Frontal cortex (tissue), 4 donors: Measurements from ENCODE around the gene ATF6B. TPM values are rescaled to one million over a fixed set of nuclear protein-coding genes. Genes with fewer than 3 reads are reported as not detected.
"Not testable (repeated sequence)": the region's sequence is repeated elsewhere in the genome, so short reads cannot be mapped to it uniquely, and the experiment has no call there.

Source experiments
- DNase-seq, 2 donors: peaks; one replicate each; pipeline ENCODE4 v3.0.0; 2012; ENCODE audit warnings: low spot score in 2 of 2
- FAIRE-seq: peaks from 2 replicates; lab custom pipeline; 2012; peaks lifted over from hg19 to GRCh38; lab: Jason Lieb, UNC
- total RNA-seq: library from RNA; depleted of rRNA; stranded (reverse); fragments of >200 nt; gene quantifications from one replicate; pipeline ENCODE4 v1.2.3, GENCODE V29; 2014
- donor health status: control.
- donor health status: control.
- donor health status: control.

ATF6B gene
- total RNA-seq, 1 donor from 2014 or later = 13.0 TPM

DNA sequence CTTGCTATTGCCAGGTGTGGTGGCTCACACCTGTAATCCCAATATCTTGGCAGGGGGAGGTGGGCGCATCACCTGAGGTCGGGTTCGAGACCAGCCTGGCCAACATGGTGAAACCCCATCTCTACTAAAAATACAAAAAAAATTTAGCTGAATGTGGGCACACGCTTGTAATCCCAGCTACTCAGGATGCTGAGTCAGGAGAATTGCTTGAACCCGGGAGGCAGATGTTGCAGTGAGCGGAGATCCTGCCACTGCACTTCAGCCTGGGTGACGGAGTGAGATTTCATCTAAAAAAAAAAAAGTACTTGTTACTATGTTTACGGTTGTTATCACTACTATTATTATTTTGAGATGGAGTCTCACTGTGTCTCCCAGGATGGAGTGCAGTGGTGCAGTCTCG, 28.8 kb upstream of the ATF6B start:
- DNase-seq (no peak), FAIRE-seq (no peak)

DNA sequence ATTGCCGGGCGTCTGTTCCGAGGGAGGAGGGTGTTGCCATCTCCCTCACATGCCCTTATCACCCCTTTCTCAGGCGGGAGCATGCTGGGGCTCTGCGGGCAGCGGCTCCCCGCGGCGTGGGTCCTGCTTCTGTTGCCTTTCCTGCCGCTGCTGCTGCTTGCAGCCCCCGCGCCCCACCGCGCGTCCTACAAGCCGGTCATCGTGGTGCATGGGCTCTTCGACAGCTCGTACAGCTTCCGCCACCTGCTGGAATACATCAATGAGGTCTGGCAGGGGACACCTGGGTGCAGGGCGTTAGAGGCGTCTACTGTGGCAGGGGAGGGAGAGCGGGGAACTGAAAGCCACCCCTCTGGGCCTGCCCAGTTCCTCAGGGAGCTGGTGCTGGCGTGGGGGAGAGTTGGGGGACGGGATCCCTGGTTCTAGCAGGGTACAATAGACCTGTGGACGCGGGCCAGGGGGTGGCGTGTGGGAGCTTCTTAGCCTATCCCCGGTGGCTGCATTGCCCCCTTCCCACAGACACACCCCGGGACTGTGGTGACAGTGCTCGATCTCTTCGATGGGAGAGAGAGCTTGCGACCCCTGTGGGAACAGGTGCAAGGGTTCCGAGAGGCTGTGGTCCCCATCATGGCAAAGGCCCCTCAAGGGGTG, 26.6 kb upstream of the ATF6B start:
- DNase-seq = peak; percentile 57 to 65
- no peak for FAIRE-seq

- DNase-seq = peak; percentile 84 to 89
- FAIRE-seq = no peak
These were observed 25.8 kb upstream of the ATF6B start, which contains the start of gene PPT2 for GRCh38 chr6:32153564-32154513. PPT2 (plus strand) TSS chr6:32154141; CDS start chr6:32154595, 454 bp downstream.

- DNase-seq = no peak
- FAIRE-seq = no peak
These were observed 24.9 kb upstream of the ATF6B start for GRCh38 chr6:32152769-32153563.

- DNase-seq (peak; percentile 57 to 64), FAIRE-seq (no peak)
These were observed 24.1 kb upstream of the ATF6B start, which contains the start of gene PRRT1 for GRCh38 chr6:32151863-32152768. PRRT1 (minus strand) TSS chr6:32151939; CDS start chr6:32151827, 112 bp downstream.

DNA sequence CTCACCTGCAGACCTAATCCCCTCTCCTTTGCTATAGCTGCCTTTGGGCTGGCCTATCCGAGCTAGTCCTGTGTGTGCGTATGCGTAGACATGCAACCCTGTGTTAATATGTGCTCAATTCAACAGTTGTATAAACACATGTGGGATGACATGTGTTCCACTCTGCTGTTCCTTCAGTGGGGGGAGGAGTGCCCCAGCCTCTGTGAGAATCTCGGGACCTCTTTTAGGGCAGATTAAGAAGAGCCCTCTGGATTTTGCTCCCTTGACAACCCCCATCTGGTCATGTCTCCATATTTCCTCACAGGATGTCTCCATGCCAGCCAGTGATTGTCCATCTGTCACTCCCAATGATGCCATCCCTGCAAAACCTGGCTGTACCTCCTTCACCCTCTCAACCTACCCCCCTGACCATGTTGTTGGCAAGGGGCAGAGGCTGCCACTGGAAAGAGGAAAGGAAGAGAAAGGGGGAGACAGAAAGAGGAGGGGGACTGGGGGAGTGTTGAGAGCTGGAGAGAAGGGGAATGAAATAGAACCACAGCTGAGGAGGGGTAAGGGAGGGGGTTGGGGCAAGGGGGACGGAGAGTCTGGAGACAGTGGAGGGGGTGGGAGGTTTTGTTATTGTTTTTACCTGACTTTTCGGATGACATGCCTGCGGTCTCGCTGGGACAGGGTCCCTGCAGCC, 23.3 kb upstream of the ATF6B start:
- DNase-seq (no peak), FAIRE-seq (no peak)

- DNase-seq (no peak), FAIRE-seq (no peak)
These were observed 22.2 kb upstream of the ATF6B start for GRCh38 chr6:32149932-32150870.

GRCh38 chr6:32149092-32149755, 21.2 kb upstream of the ATF6B start:
- FAIRE-seq (no peak), DNase-seq (no peak)

DNA sequence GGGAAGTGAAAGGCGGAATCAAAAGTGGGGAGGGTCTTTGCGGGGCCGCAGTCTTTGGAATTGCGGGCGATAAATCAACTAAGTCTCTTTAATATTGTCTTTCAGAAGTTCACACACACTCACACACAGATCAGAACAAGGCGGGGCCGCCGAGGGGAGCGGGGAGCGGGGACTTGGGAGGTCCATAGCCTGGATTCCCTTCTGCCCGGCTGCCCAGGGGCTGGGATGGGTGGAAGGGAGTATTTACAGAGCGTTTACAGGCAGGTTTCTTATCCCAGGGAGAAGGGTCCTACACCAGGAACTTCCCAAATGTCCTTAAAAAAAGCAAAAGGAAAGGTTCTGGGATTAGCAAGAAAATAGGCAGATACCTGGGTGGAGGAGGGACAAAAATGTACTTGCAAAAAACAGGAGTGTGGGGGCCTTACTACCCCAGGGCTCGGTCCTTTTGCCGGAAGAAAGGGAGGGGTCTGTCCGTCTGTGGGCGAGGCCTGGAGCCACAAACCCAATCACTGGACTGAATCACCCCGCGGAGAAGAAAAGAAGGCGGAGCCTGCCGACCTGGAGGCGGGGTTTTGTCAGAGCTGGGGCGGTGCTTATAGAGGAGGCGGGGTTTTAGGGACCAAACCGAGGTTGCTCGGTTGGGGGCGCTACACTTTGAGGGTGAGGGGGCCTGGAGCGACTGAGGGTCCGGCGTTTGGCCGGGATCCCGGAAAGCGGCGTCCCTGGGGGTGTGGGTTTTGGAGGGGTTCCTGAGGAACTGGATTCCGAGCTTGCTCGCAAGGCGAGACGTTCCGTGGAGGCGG, 20.4 kb upstream of the ATF6B start:
- no peak for FAIRE-seq
- no peak for DNase-seq

GRCh38 chr6:32147401-32148132, 19.5 kb upstream of the ATF6B start:
- no peak for FAIRE-seq

DNA sequence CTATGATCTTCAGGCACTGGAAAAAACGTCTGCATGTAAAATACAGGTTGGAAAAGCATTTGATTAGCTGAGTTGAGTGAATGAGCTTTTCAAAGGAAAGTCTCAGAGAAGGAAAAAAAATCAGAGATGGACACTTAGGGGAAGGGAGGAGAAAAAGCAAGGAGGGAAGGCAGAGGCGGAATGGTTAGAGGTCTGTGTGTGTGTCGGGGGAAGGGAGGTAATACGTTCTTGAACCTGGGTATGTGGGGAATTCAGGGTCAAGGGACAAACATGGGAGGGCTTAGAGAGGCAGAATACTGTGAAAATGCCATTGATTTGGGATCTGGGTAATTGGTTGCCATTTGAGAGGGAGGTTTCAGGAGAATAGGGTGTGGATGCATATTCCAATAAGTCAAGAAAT, 18.6 kb upstream of the ATF6B start:
- DNase-seq (no peak), FAIRE-seq (no peak)

More at GRCh38 chr6:32147401-32148132, 19.5 kb upstream of the ATF6B start:
- no peak for DNase-seq

DNA sequence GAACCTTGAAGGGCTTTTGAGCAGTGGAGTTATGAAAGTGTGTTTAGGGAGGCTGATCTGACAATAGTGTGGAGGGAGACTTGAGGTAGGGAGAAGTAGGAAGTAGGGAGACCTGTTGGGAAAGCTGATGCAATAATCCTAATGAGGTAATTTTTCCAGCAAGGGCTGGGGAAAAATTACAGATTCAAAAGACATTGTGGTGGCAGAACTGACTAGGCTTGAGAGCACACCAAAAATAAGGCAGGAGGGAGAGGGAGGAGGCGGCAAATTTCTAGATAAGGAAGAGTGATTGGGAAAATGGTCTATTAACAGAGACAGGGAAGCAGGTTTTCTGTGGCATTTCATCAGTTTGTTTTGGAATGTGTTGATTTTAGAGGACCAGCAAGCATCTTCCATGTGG, 18.2 kb upstream of the ATF6B start:
- no peak for FAIRE-seq

DNA sequence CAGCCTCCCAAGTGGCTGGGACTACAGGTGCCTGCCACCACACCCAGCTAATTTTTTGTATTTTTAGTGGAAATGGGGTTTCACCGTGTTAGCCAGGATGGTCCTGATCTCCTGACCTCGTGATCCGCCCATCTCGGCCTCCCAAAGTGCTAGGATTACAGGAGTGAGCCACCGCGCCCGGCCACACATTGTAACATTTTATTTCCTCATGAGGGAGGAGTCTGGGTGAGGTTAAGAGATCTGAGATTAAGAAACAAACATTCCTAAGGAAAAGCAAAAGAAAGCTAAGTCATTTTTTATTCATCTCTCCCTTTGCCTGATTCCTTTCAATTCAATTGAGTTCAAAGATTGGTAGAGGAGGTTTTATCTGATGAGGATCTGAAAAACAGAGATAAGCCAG, 16.2 kb upstream of the ATF6B start:
- DNase-seq, FAIRE-seq: not testable (repeated sequence)

More for the DNA sequence above, 18.2 kb upstream of the ATF6B start:
- DNase-seq = no peak

DNA sequence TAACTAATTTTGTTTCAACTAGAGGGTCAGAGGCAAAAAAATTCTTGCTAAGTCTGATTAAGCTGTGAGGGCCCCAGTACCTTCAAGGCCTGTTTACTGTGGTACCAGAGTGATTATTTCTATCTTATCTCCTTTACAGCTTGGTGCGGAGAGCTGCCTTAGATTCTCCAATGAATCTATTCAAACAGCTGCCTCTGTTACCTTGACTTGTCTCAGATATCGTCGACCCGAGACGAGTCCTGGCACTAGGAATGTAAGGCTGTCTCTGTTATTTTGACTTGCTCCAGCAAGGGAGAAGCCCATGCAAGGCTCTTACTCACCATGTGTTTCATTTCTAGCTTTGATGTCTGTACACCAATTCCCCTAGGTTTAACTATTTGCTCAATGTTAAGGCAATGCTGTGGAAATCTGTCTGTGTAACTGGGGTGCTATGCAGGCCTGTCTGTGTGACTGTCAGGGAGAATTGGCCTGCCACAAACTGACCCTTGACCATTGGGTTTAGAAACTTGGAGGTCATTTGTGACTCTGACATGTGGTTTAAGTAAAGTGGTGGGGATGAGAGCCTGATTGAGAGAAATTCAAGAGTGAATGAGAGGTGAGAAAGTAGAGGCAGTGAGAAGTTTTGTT, 12.5 kb upstream of the ATF6B start:
- DNase-seq (no peak), FAIRE-seq (no peak)

- DNase-seq (no peak), FAIRE-seq (no peak)
These were observed 11.5 kb upstream of the ATF6B start for GRCh38 chr6:32139590-32139989.
